ENCODE measurements around the gene IQGAP3.

DNA sequence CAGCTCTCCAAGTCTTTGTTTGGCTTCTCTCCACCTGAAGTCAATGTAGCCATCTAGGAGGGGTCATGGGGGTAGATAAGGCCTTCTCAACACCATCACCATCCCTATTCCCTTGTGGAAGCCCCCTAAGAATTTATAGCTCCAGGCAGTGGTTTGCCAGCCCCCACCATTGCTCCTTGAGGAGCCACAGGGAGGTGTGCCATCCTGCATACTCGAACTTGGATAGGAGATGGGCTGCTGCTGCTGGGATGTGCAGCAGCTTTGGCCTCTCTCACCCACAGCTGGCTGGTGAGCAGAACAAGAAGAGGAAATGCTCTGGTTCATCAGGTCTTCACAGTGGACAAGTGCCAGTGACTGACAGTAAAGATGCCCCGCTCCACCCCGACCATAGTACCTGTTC is 24.1 kb upstream of the IQGAP3 start:
- TF ChIP-seq, protein P1, sequence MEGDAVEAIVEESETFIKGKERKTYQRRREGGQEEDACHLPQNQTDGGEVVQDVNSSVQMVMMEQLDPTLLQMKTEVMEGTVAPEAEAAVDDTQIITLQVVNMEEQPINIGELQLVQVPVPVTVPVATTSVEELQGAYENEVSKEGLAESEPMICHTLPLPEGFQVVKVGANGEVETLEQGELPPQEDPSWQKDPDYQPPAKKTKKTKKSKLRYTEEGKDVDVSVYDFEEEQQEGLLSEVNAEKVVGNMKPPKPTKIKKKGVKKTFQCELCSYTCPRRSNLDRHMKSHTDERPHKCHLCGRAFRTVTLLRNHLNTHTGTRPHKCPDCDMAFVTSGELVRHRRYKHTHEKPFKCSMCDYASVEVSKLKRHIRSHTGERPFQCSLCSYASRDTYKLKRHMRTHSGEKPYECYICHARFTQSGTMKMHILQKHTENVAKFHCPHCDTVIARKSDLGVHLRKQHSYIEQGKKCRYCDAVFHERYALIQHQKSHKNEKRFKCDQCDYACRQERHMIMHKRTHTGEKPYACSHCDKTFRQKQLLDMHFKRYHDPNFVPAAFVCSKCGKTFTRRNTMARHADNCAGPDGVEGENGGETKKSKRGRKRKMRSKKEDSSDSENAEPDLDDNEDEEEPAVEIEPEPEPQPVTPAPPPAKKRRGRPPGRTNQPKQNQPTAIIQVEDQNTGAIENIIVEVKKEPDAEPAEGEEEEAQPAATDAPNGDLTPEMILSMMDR (IDR thresholded peaks at IDR 0.05): no peak
- TF ChIP-seq POLR2A (IDR thresholded peaks at IDR 0.05): no peak

All from body of pancreas (tissue), 4 donors.